LHCN-M2 (cell line): Measurements from ENCODE around the gene CARD6. TPM values are rescaled to one million over a fixed set of nuclear protein-coding genes. Genes with fewer than 3 reads are reported as not detected.
"Not testable (repeated sequence)": the region's sequence is repeated elsewhere in the genome, so short reads cannot be mapped to it uniquely, and the experiment has no call there.

Experiments
- DNase-seq: peaks from one replicate; pipeline ENCODE4 v3.0.0-alpha.2; 2012; ENCODE audit warnings: low read depth
- total RNA-seq: library from RNA; depleted of rRNA; stranded (reverse); fragments of >200 nt; gene quantifications from 2 replicates; pipeline ENCODE4 v1.2.3, GENCODE V29; 2014

CARD6 gene
- total RNA-seq, 1 experiment from 2014 or later: 4.1 TPM

DNA sequence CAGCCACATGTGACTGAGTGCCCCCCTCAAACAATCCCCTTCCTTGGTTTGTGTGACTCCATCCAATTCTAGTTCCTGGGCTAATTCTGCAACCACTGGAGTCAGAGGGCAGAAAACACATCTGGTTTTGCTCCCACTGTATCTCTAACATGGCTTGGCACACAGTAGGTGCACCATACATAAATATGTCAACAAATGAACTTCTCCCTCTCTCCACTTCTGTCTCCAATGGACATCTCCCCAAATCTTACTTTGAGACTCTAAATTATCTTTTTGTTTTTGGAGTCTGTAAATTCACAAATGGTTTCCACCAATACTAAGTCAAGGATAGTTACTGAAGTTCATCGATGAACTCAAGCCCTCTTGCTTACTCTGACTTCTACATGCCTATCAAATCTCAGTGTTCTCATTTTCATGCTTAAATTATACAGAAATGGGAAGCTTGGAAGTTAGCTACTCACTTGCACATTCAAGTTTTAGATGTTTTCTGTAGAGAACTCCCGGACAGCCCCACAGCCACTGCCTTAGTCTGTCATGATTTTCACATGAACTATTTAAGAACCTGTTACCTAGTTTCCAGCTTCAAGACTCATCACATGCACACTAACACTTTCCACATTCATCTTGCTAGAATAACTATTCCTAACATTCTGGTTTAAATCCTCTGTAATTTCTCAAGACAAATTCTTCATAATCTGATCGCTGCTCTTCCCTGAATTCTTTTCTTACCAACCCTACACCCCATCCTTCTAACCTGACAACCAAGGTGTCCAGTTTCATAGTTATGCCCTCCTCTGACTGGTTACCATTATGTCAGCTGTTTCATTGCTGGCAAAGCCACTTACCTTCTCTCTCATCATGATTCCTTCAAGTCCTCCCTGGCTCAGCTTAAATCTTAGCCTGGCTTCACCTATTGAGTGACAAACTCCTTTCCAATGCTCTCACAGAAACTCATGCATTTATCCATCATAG lies 12.2 kb upstream of the CARD6 start:
- no peak for DNase-seq

DNA sequence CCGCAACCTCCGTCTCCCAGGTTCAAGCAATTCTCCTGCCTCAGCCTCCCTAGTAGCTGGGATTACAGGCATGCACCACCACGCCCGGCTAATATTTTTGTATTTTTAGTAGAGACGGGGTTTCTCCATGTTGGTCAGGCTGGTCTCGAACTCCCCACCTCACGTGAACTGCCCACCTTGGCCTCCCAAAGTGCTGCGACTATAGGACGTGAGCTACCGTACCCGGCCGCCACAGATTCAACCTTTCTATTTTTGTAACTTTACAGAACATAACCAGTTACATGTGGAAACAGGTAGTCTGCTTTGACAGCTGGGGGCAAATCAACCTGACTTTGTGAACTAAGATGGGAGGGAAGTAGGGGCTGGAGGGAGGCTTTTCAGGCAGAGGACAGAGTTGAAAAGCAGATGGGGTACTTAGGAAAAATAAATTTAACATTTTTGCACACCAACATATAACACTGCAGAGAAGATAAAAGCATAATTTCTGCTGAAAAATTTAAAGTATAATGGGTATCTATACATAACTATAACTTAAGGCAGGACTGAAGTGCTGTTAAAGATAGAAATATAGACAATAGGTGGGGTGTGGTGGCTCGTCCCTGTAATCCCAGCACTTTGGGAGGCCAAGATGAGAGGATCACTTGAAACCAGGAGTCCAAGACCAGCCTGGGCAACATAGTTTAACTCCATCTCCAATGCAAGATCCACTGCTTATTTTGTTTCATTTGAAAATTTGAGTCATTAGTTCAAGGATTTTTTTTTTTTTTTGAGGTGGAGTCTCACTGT lies 11.2 kb upstream of the CARD6 start:
- DNase-seq: no peak

DNA sequence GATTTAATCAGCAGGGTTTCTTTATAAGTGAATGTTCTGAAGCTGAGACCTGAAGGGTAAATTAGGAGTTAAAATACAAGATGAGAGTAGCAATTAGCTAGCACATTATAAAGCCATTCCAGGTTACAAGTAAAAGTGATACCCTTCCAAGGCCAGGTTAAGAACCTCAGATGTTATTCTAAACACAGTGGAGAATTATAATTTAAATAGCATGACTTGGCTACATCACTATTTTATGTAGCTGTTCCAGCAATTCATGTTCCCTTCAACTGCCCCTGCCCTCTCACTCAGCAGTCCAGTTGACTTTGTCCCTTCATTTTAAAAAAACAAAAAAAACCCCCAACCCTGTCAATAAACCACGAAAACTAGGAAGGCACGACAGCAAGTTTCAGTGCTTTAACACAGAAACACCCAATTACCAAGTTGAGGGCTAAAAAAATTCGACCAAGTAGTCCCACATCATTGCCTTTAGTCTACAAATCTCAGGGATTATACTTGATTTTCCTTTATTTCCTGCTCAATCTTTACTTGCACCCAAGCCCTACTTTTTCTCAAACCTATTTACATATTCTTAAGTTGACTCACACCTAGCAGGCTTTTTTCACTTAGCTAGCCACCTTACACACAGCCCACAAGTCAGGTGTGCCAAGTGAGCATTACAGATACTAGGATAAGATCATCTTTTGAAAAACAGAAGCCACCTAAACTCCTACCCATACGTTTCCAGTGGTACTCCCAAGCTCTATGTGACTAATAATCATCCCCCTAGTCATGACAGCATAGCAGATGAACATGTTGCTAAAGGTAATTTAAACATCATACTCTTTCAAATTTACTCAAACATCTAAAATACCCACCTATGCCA lies 9.6 kb upstream of the CARD6 start:
- DNase-seq: no peak

DNA sequence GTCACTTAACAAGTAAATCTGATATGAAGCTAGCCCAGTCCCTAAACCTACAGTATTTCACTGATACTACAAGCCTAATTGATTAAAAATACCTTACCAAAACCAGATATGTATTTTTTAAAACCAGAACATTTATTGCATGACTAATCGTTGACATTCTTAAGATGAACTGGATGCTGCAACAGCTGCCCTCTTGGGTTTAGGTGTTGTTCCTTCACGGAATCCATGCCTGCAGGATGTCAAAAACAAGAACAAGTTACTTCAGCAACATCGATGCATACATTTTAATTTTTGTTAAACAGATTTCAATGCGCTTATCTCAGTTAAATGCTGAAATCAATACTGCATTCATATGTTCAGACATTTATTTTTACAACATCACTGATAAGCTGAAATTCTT lies 8.8 kb upstream of the CARD6 start:
- DNase-seq: peak; percentile 35

DNA sequence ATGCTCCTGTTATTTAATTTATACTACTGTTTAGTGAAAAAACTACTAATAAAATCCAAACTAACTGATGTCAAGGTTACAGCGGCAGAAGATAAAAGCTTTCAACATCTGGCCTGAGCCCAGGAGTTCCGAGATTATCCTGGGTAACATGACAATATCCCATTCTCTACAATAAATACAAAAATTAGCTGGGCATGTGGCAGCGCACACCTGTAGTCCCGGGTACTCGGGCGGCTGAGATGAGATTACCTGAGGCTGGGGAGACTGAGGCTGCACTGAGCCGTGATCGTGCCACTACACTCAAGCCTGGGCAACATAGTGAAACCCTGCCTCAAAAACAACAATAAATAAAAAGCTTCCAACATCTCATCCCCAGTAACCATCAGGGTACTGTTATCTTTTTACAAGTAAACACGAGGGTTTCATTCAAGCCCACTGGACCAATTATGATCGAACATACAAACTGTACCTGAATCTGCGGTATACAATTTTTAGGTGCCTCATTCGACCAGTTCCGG lies 7.4 kb upstream of the CARD6 start:
- DNase-seq: no peak

DNA sequence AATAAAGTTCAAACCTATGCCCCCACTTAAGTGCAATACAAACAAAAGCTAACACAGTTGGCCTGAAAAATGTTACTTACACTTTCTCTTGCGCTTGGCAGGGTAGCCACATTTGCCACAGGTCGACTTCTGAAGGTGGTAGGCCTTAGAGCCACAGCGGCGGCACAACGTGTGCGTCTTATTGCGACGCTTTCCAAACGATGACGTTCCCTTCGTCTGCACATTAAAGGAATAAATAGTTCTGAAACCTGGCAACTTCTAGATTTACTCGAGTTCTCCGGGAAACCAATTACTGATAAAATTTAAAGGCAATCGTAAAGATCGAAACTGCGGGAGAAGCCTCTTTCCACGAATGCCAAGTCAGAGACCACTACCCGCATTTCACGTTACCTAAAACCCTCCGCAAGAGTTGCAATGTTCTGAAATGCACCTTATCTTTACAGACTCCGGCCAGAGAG lies 6.7 kb upstream of the CARD6 start:
- DNase-seq: peak; percentile 24

DNA sequence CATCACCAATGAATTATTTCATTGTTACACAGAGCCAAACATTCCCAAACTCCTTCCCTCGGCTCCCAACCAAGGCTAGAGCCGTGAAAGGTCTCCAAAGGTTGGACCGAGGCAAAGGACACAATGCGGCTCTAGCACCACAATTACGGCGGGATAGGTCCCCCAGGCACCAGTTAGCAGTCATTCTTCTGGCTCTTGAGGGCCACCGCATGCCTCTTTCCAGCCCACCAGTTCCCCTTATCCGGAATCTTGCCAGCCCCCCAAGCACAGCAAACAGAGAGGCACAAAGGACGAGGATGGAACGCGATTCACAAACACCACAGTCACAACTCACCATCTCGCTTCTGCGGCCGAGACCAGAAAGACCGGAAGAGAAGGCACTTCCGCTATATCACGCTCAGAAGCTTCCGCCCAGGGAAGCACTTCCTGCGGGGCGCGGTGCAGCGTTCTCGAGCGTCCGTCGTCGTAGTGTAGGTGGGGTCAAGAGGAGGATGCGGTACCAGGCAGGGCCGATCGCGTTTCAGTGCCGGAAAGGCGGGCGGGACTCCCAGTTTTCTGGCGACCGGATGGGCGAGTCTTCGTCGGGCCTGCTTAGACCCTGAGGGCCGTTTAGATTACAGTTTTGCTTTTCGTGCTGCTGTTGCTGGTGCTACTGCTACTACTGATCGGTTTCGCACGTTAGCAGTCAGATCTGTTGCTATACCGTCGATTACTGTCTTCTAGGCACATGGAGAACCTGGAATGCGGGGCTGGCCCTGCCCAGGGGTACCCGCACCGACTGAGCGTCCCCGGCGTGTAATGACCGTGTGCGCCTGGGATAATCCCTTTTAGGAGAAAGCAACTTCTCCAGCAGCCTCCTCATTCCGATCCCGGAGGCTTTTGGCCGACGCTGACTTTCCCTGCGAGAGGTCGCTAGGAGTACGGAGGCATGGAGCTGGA lies 6.0 kb upstream of the CARD6 start, which contains the start of gene RPL37:
Gene RPL37, minus strand, starts transcription at position 374 of the 939 bp plus-strand sequence. Its CDS starts 37 bp downstream, at position 337.
- DNase-seq: peak; percentile 98

DNA sequence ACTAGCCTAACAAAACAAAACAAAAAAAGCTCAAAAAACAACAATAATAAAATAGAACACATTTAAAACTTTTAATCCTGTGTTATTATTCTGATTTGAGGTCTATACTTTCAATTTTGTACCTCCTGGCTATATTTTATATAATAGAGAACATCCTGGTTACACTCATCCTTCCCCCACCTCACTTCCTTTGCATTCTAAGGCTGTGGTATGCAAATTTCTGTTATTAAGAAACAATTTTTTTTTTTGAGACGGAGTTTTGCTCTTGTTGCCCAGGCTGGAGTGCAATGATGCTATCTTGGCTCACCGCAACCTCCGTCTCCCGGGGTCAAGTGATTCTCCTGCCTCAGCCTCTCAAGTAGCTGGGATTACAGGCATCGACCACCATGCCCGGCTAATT lies 3.1 kb upstream of the CARD6 start:
- no peak for DNase-seq

DNA sequence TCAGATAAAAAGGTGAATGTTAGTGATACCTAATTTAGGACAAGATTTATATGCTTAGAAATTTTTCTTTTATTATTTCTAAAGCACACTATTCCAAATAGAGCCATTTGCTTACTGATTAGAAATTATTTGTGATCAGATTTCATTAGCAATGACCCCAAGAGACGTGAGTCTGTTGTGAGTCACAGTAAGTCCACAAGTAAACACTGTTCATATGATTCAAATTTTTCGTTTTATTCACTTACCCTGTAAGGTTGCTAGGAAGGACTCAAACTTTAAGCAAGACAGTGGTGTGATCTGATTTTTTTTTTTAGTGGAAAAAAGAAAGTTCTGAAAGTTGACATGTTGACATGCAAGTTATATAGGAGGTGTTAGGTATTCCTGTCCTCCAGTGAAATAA lies 1.2 kb downstream of the CARD6 start:
- peak; percentile 71 for DNase-seq

DNA sequence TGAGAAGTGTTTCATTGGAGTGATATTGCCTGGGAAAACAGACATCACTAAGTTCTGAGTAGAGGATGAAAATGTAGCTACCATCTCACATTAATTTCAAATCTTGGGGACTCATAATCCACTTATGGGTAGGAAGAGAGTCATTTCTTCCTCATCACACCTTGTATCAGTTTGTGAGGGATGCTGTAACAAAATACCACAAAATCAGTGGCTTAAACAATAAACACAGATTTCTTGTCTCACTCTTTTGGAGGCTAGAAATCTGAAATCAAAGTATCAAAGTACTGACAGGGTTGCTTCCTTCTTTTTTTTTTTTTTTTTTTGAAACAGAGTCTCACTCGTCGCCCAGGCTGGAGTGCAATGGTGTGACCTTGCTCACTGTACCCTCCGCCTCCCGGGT lies 3.4 kb downstream of the CARD6 start:
- no peak for DNase-seq

DNA sequence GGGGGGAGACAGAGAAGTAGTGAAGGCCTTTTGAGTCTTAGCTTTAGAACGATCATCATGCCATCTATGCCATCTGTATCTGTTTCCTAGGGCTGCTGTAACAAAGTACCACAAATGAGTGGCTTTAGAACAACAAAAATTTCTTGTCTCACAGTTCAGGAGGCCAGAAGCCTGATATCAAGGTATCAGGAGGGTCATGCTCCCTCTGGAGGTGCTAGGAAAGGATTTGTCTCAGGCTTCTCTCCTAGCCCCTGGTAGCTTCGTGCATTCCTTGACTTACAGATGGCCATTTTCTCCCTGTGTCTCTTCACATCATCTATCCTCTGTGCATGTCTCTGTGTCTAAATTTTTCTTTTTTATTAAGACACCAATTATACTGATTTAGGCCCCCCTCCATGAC lies 5.2 kb downstream of the CARD6 start:
- no peak for DNase-seq

DNA sequence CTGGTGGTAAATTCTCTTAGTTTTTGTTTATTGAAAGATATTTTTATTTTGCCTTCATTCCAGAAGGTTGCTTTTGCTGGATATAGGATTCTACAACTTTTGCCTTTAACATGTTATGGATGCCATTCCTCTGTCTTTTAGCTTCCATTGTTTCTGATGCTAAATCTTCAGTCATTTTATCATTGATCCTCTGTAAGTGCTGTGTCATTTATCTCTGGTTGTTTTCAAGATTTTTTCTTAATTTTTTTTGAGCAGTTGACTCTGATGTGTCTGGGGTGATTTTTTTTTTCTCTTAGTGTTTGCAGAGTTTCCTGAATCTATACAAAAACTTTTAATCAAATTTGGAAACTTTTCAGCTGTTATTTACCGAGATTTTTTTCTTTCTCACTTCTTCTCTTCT lies 6.4 kb downstream of the CARD6 start:
- DNase-seq: no peak

DNA sequence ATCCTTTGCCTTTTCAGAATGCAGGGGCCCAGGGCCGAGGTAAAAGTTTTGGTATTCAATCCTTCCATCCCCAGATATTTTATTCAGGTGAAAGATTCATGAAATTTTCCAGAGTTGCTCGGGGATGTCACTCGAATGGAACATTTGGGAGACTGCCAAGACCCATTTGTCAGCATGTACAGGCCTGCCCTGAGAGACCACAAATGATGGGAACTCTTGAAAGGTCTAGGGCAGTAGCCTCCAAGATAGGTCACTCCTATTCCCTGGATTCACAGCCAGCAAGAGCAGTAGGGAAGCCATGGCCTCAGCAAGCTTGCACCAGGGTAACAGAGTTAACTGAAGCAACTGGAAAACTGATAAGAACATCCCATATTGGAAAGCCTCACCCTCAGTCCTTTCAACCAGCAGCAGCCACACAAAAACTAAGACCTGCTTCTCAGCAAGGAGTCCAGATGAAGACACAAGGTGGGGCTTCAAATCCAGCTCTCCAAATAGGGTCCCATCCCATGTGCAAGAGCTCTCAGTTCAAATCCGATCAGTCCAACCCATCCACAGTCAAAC lies 12.5 kb downstream of the CARD6 start:
- peak; percentile 17 for DNase-seq

DNA sequence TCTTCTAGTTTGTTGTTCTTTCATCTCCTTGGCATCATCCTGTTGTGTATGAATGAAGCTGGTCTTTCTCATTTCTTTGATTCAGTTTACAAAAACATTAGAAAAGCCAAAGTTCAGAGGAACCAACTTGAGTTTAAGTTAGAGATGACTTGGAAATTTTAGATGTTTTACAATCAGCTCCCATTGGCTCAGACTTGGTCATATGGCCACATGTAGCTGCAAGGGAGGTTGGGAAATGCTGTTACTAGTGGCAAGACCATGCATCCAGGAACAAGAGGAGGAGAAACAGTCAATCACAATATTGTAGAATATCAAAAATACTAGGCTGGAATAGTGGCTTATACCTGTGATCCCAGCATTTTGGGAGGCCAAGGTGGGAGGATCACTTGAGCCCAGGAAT lies 19.5 kb downstream of the CARD6 start:
- no peak for DNase-seq

DNA sequence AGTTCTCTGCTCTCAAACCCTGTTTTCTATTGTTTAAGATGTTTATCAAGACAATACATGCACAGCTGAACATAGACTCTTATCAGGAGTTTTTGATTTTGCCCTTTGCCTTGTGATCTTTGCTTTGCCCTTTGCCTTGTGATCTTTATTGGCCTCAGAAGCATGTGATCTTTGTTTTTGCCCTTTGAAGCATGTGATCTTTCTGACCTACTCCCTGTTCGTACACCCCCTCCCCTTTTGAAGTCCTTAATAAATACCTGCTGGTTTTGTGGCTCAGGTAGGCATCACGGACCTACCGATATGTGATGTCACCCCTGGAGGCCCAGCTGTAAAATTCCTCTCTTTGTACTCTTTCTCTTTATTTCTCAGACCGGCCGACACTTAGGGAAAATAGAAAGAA lies 23.8 kb downstream of the CARD6 start:
- DNase-seq: not testable (repeated sequence)

DNA sequence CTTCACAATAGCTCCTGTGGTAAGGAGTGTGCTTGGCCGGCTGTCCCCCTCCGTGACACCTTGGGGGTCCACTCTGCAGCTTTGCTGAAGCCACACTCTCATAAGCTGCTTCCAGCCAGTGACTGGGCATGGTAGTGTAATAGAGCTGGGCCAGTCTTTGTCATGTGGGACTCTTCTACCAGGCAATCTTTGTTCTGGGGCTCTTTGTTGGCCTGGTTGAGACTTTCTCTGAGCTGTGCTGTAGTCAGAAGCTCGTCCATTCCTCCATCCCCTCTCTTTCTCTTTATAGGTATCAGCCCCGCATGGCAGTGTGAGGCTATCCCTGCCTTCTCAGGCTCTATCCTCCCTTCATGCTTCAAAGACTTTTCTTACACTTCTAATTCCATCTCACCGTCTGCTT lies 25.7 kb downstream of the CARD6 start:
- no peak for DNase-seq

DNA sequence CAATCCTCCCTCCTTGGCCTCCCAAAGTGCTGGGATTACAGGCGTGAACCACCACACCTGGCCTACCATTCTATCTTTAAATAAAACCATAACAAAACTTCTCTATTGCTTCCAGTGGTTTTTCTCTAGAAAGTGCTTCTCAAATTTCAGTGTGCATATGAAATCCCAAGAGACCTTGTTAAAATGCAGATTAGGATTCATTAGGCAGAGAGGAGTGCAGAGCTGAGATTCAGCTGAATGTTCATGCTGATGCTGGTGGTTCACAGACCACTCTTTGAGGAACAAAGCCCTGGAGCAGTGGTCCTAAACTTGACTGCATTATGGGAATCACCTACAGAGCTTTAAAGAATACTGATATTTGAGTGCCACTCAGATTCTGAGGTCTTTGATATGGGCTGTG lies 28.2 kb downstream of the CARD6 start:
- DNase-seq: no peak

DNA sequence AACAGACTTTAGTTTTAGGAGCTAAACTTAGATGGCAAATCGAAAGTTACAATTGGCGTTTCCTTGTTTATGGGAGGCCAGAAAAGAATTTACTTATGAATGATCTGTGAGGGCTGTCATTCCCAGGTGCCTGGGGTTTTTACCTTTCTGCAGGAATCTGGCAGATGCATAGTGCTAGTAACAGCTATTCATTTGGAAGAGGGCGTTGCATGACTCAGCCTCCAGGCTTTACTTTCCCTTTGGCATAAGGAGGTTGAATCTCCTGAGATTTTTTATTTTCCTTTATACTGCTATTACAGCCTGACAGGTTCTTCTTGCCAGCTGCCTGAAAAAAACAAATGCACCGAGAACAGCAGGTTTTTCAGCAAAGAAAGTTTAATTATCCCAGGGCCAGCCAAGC lies 30.0 kb downstream of the CARD6 start:
- no peak for DNase-seq

DNA sequence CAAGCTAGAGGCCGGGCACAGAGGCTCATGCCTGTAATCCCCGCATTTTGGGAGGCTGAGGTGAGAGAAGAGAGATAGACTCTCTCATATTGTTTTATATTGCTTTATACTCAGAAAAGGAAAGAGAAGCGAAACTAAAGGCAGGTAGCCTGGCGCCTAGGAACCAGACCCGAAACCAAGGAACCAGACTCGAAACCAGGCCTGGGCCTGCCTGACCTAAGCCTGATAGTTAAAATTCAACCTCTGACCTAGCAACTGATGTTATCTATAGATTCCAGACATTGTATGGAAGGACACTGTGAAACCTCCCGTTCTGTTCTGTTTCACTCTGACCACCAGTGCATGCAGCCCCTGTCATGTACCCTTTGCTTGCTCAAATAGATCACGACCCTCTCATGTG lies 31.1 kb downstream of the CARD6 start:
- not testable (repeated sequence) for DNase-seq
